T-helper 1 cell treated with Interleukin-12 subunit alpha and Interleukin-12 subunit beta and Interleukin-4 antibody, amounts not matched to agents 30 μg/mL and 1 μg/mL, for 36 hours (primary cell): ENCODE results near the gene HLA-DRB5.
A peak's percentile ranks its signal among the peaks of the same experiment; 100 is the strongest.
"Not testable (repeated sequence)": the region's sequence is repeated elsewhere in the genome, so short reads cannot be mapped to it uniquely, and the experiment has no call there.

Source experiments
- H3K27ac Mint-ChIP-seq: one replicate; pipeline ENCODE4 v1.8.0; 2021; ENCODE audit warnings: mild to moderate bottlenecking, mixed read lengths
- H3K27me3 Mint-ChIP-seq: one replicate; pipeline ENCODE4 v1.8.0; 2021; ENCODE audit warnings: low read depth, mixed read lengths
- H3K36me3 Mint-ChIP-seq: one replicate; pipeline ENCODE4 v1.8.0; 2021; ENCODE audit warnings: low read depth, mixed read lengths
- H3K4me1 Mint-ChIP-seq: one replicate; pipeline ENCODE4 v1.8.0; 2021; ENCODE audit warnings: low read depth, mixed read lengths
- H3K4me3 Mint-ChIP-seq: one replicate; pipeline ENCODE4 v1.8.0; 2021; ENCODE audit warnings: mild to moderate bottlenecking, moderate library complexity, mixed read lengths
- H3K9me3 Mint-ChIP-seq: one replicate; pipeline ENCODE4 v1.8.0; 2021; ENCODE audit warnings: mixed read lengths

HLA-DRB5 gene

DNA sequence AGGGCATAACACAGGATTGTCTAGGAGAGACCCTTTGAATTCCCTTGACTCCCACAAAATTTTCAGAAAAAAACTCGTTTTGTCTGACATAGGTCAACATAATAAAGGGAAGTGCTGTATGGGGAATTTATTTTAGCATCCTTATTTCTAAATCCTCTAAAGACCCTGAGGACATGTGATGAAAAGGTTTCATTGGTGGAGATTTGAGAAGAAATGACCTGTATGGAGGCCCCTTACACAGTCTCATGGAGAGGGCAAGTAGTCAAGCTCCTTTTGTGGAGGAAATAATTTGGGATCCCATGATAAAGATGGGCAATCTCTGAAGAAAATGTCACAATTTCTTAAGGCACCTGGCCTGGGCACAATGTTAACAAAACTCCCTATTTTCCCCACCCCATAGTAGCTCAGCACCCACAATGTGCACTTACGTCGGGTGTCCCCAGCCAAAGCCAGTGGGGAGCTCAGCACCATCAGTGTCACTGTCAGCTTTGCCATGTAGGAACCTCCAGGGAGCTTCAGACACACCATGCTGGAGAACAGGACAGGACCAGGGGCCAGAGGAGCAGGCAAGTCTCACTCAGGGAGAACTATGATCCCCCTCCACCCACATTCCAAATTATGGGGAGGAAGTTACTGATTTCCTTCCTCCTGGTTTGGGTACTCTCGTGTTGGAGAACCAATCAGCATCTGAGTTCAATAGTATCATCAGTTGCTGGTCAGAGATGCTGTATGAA is at the start of gene HLA-DRB5:
HLA-DRB5 (minus strand) TSS at position 591 of the 734 bp plus-strand sequence; CDS start at position 528, 63 bp downstream.
- H3K4me3 Mint-ChIP-seq, result peak within 1 kb of the TSS; percentile 73
- peaks cover 33% of the 10 kb centered on the region for H3K27me3 Mint-ChIP-seq
- peaks cover 6% of the 10 kb centered on the region for H3K36me3 Mint-ChIP-seq
- H3K9me3 Mint-ChIP-seq, result no peaks in the 10 kb centered on the region
- H3K27ac Mint-ChIP-seq, result peak within 1 kb of the TSS; percentile 82
- H3K4me1 Mint-ChIP-seq, result peaks cover 10% of the 10 kb centered on the region

DNA sequence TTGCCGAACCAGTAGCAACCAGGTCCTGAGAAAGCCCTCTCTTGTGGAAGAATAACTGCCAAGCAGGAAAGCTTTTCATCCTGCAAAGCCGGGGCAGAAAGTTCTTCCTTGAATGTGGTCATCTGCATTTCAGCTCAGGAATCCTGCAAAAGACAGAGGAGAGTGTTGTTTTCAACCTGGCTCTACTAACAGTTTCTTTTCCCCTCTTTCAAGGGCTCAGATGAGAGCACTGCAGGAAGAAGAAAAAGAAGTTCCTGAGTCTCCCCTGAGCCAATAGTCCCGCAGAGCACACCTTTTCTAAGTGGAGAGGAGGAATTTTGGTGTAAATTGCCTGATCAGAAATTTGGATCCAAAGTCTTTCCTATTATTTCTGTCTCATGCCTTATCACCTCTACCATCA is 48.9 kb upstream of the HLA-DRB5 start:
- H3K4me3 Mint-ChIP-seq, result no peak overlapping the region
- no peak overlapping the region for H3K27ac Mint-ChIP-seq
- H3K27me3 Mint-ChIP-seq, result peaks cover 4% of the 10 kb centered on the region

DNA sequence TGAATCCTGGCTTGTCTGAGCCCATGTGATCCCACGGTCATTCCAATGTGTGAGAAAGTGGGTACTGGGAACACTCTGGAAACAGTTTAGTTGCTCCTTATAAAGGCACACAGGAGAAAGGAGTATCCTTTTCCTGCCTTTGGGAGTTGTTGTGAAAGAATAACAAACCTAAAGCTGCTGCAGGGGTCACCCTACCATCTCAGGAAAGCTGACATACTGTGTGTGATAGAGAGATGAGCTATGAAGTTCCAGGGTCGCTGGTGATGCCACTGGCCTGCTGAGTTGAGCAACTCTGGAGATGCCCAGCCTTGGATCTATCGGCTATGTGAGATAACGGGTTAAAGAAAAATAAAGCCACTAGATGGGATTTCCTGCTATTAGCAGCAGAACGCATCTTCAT is 47.4 kb upstream of the HLA-DRB5 start:
- H3K4me1 Mint-ChIP-seq, H3K4me3 Mint-ChIP-seq, H3K27me3 Mint-ChIP-seq, H3K36me3 Mint-ChIP-seq, H3K27ac Mint-ChIP-seq, H3K9me3 Mint-ChIP-seq: not testable (repeated sequence)

More for the DNA sequence above, 48.9 kb upstream of the HLA-DRB5 start:
- Mint-ChIP-seq H3K4me1 (peaks cover 16% of the 10 kb centered on the region), H3K9me3 (no peaks in the 10 kb centered on the region), H3K36me3 (peaks cover 15% of the 10 kb centered on the region)

DNA sequence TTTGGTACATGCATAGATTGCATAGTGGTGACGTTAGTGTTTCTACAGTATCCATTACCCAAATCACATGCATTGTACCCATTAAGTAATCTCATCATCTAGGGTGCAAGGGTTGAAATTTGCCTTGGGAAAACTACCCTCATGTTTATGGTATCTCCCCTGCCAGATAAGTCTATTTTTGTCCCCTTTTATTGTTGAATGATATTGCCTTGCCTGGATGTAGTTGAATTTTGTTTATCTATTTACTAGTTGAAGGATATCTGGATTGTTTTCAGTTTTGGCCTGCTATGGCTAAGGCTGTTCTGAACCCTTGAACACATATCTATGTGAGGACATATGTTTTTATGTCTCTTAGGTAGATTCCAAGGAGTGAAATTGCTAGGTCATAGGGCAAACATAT is 46.2 kb upstream of the HLA-DRB5 start:
- H3K36me3 Mint-ChIP-seq, result peaks cover 7% of the 10 kb centered on the region
- no peaks in the 10 kb centered on the region for H3K9me3 Mint-ChIP-seq
- no peak overlapping the region for H3K27ac Mint-ChIP-seq
- H3K27me3 Mint-ChIP-seq, result peaks cover 4% of the 10 kb centered on the region
- no peak overlapping the region for H3K4me3 Mint-ChIP-seq
- peaks cover 10% of the 10 kb centered on the region for H3K4me1 Mint-ChIP-seq

DNA sequence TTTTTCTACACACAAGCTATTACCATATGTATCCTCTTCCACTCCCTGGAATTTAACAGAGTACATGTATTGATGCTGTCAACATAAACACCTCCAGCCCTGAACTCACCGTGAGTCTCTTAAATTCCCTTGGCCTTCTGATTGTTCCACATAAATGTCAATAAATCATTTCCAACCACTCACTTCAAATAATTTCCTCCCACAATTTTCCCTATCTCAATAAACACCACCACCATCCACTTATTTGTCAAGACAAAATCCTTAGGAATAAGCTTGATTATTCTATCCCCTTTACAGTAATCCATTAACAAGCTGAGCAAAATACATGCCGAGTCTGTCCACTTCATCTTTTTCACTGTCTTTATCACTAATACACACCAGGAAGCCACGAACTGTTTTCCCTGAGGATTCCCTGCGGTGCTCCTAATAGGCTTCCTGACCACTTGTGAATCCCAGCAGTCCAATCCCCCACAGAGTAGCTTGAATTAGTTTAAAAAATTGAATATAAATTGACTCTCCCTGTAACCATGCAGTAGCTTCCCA is 40.3 kb upstream of the HLA-DRB5 start:
- H3K4me3 Mint-ChIP-seq, result no peak overlapping the region
- H3K27ac Mint-ChIP-seq, result no peak overlapping the region
- H3K27me3 Mint-ChIP-seq, result peaks cover 14% of the 10 kb centered on the region
- H3K9me3 Mint-ChIP-seq, result no peaks in the 10 kb centered on the region
- no peaks in the 10 kb centered on the region for H3K36me3 Mint-ChIP-seq
- H3K4me1 Mint-ChIP-seq, result peaks cover 6% of the 10 kb centered on the region

DNA sequence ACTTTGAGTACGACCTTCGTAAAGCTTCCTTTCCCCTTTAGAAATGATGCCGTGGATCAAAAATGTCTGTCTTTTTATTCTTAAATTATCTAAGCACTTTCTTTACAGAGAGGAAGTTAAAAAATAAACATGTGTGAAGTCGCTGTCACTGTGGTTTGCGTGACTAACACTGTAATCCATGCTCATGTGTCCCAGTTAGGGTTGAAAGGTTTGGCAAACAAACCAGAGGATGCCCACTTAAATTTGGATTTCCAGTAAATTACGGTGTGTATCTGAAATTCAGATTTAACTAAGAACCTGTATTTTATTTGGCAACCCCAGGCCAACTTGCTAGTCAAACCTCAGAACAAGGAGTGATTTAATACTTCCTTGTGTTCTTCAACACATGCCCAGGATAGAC is 38.5 kb upstream of the HLA-DRB5 start:
- H3K27ac Mint-ChIP-seq, result no peak overlapping the region
- peak overlapping the region; percentile 16 for H3K4me3 Mint-ChIP-seq

DNA sequence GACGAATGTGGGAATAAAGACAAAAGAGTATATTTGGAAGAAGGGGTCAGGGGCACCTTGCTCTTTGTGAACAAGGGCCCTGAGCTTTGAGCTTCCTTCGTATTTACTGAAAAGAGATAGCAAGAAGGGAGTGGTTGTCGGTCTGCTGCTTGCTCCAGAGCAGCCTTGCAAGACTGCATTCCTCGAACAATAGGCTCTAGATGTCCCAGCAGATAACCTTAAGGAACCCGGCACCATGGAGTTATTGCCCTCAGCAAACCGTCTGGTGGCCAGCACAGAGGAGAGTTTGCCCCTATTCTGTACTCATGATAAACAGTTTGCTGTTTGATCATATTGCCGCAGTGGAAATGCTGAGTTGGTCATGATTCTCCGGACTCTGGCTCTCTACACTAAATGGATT is 36.9 kb upstream of the HLA-DRB5 start:
- H3K9me3 Mint-ChIP-seq, result no peaks in the 10 kb centered on the region
- H3K36me3 Mint-ChIP-seq, result no peaks in the 10 kb centered on the region
- H3K4me3 Mint-ChIP-seq, result no peak overlapping the region
- H3K27ac Mint-ChIP-seq, result no peak overlapping the region
- peaks cover 6% of the 10 kb centered on the region for H3K4me1 Mint-ChIP-seq
- peaks cover 28% of the 10 kb centered on the region for H3K27me3 Mint-ChIP-seq

More for the DNA sequence above, 38.5 kb upstream of the HLA-DRB5 start:
- Mint-ChIP-seq H3K4me1 (peaks cover 6% of the 10 kb centered on the region), H3K27me3 (peaks cover 12% of the 10 kb centered on the region), H3K9me3 (no peaks in the 10 kb centered on the region), H3K36me3 (no peaks in the 10 kb centered on the region)

DNA sequence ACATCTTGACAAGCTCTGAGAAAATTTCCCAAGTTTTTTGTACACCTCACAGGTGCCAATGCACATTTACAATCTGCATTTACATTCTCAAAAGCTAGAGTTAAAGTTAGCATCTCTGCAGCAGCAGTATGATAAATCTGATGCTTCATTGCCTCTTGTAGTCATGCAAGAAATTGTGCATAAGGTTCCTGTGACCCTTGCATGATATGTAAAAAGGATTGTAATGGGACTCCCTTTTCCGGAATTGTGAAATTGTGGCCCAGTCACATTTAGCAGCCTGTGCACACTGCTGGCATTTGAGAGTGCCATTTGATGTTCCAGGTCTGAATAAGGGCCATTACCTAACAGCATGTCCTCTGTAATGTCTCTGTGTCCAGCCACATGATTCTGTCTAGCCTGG is 35.4 kb upstream of the HLA-DRB5 start:
- Mint-ChIP-seq H3K27ac (no peak overlapping the region), H3K4me3 (no peak overlapping the region), H3K4me1 (peaks cover 6% of the 10 kb centered on the region), H3K9me3 (no peaks in the 10 kb centered on the region), H3K36me3 (no peaks in the 10 kb centered on the region), H3K27me3 (peaks cover 25% of the 10 kb centered on the region)

DNA sequence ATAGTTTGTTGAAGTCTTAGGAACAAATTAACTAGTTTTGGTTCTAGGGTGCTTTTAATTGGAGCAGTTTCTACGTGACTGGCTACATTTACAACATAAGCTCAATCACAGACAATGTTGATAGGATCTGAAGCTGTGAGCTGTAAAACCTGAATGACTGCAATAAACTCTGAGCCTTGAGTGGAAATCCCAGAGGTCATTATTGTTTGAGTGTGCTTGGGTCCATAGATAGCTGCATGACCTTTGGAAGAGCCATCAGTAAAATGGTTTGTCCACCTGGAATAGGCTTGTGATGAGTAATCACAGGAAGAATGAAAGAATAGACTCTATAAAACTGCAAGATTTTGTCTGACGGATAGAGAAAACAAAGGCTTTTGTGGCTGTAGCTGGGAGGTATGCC is 32.9 kb upstream of the HLA-DRB5 start:
- H3K36me3 Mint-ChIP-seq, result no peaks in the 10 kb centered on the region
- H3K9me3 Mint-ChIP-seq, result no peaks in the 10 kb centered on the region
- H3K4me3 Mint-ChIP-seq, result no peak overlapping the region
- H3K4me1 Mint-ChIP-seq, result no peaks in the 10 kb centered on the region
- H3K27me3 Mint-ChIP-seq, result peaks cover 25% of the 10 kb centered on the region
- H3K27ac Mint-ChIP-seq, result no peak overlapping the region

DNA sequence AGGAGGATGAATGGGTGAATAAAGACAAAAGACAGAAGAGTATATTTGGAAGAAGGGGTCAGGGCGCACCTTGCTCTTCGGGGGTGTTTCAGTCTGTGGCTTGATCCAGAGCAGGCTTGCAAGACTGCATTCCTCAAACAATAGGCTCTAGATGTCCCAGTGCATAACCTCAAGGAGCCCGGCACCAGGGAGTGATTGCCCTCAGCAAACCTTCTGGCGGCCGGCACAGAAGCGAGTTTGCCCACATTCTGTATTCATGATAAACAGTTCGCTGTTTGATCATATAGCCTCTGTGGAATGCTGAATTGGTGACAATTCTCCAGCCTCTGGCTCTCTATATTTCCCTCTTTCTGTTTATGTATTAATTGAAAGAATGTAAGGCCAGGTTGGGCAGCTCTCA is 29.7 kb upstream of the HLA-DRB5 start:
- H3K4me3 Mint-ChIP-seq, result no peak overlapping the region
- no peak overlapping the region for H3K27ac Mint-ChIP-seq
- no peaks in the 10 kb centered on the region for H3K4me1 Mint-ChIP-seq
- no peaks in the 10 kb centered on the region for H3K9me3 Mint-ChIP-seq
- H3K27me3 Mint-ChIP-seq, result peaks cover 25% of the 10 kb centered on the region
- no peaks in the 10 kb centered on the region for H3K36me3 Mint-ChIP-seq

DNA sequence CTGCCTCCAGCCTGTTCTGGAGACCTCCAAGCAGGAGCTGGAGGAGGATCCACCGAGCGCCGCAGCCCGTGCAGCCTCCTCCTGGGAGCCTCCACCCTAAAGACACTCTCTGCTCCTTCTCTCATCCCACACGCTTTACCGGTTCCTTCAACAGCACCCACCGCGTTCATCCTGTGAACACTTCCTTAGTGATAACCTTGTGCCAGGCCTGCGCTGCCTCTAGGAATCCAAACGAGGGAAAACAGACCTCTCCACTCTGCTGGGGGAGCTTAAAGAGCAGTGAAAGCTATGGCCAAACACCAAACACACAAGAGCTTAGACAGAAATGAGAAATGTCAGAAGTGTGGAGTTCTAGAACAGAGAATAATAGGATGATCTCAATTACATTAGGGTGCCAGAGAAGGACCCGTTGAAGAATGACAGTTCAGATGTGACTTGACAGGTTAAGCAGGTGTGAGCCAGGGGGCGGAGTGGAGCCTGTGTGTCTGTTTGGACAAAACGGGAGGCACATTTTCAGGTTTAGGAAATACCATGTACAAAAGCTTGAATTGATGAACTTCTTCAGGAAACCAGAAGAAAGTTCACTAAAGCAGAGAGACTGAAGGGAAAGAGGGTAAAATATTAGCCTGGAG is 28.5 kb upstream of the HLA-DRB5 start:
- no peaks in the 10 kb centered on the region for H3K36me3 Mint-ChIP-seq
- H3K4me3 Mint-ChIP-seq, result no peak overlapping the region
- no peaks in the 10 kb centered on the region for H3K9me3 Mint-ChIP-seq
- H3K27me3 Mint-ChIP-seq, result peaks cover 26% of the 10 kb centered on the region
- H3K27ac Mint-ChIP-seq, result no peak overlapping the region
- H3K4me1 Mint-ChIP-seq, result no peaks in the 10 kb centered on the region

DNA sequence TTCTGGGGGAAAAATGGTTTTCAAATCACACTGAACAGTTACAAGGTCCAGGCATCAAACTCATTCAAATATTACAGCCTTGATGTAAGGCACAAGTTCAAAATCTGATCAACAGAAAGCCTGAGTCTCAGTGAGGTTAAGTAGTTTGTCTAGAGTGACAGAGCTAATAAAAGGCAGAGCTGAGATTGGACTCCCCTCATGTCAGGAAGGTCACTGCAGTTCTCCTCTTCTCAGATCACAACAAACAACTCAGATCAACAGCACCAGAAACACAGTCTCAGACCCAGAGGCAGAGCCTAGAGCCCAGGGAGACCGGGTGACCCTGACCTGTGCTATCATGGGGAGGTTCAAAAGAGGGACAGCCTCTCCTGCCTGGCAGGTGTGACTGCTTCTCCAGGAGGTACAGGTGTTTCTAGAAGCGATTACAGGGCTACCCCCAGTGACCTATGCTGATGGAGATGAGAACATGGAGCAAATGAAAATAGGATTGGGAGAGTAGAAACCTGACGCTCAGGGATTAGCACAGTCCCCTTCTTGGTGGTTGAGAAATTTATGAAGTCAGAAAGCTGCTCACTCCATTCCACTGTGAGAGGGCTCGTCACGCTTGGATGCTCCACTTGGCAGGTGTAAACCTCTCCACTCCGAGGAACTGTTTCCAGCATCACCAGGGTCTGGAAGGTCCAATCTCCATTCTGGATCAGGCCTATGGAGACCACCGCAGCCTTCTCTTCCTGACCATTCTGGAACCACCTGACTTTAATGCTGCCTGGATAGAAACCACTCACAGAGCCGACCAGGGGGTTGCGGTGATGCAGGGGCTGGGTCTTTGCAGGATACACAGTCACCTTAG is 24.3 kb upstream of the HLA-DRB5 start:
- Mint-ChIP-seq H3K9me3 (no peaks in the 10 kb centered on the region), H3K27ac (no peak overlapping the region), H3K36me3 (no peaks in the 10 kb centered on the region)

DNA sequence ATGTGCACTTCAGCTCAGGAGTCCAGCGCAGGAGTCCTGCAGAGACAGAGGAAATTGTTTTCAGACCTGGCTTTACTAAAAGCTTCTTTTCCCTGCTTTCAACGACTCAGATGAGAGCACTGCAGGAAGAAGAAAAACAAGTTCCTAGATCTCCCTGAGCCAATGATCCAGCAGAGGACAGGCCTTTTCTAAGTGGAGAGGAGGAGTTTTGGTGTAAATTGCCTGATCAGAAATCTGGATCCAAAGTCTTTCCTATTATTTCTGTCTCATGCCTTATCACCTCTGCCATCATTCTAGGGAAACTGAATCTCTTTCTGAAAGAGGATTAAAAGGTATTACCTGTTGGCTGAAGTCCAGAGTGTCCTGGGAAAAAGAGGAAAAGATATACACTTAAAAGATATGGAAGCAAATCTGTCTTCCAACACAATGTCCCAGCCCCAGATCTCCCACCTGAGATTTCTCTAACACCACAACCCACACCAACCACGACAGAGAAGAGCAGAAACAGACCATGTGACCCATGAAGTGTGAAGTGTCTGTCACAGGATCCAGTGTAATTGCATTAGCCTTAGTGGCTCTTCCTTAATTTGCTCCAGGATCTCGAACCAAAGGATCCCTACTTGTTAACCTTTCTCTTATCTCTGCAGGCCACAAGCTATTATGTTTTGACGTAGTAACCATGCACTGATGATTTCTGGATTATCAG is 23.1 kb upstream of the HLA-DRB5 start:
- H3K27ac Mint-ChIP-seq, result no peak overlapping the region
- H3K9me3 Mint-ChIP-seq, result no peaks in the 10 kb centered on the region
- H3K36me3 Mint-ChIP-seq, result no peaks in the 10 kb centered on the region

More for the DNA sequence above, 24.3 kb upstream of the HLA-DRB5 start:
- Mint-ChIP-seq H3K4me1 (no peaks in the 10 kb centered on the region), H3K4me3 (no peak overlapping the region), H3K27me3 (peaks cover 28% of the 10 kb centered on the region)

DNA sequence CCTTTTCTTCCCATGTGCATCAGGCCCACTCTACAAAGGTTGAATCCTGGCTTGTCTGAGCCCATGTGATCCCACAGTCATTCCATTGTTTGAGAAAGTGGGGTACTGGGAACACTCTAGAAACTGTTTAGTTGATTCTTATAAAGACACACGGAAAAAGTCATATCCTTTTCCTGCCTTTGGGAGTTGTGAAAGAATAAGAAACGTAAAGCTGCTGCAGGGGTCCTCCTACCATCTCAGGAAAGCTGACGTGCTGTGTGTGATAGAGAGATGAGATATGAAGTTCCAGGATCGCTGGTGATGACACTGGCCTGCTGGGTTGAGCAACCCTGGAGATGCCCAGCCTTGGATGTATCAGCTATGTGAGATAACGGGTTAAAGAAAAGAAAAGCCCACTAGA is 21.3 kb upstream of the HLA-DRB5 start:
- no peaks in the 10 kb centered on the region for H3K36me3 Mint-ChIP-seq
- H3K9me3 Mint-ChIP-seq, result no peaks in the 10 kb centered on the region
- peaks cover 2% of the 10 kb centered on the region for H3K4me1 Mint-ChIP-seq
- no peak overlapping the region for H3K4me3 Mint-ChIP-seq
- peaks cover 30% of the 10 kb centered on the region for H3K27me3 Mint-ChIP-seq
- H3K27ac Mint-ChIP-seq, result no peak overlapping the region

More for the DNA sequence above, 23.1 kb upstream of the HLA-DRB5 start:
- no peak overlapping the region for H3K4me3 Mint-ChIP-seq
- H3K27me3 Mint-ChIP-seq, result peaks cover 27% of the 10 kb centered on the region
- no peaks in the 10 kb centered on the region for H3K4me1 Mint-ChIP-seq
